Esophagus (tissue), 2 donors: ENCODE results near the gene ZFAND4. TPM values are rescaled to one million over a fixed set of nuclear protein-coding genes. Genes with fewer than 3 reads are reported as not detected.
"Not testable (repeated sequence)": the region's sequence is repeated elsewhere in the genome, so short reads cannot be mapped to it uniquely, and the experiment has no call there.

Experiments used
- H3K27ac ChIP-seq, 2 donors: one replicate each; pipeline ENCODE4 v1.5.1; 2013; ENCODE audit warnings: low read depth in 2 of 2, mild to moderate bottlenecking in 2 of 2, inconsistent platforms in 1 of 2, low read length in 1 of 2, moderate library complexity in 1 of 2
- H3K27me3 ChIP-seq, 2 donors: one replicate each; pipeline ENCODE4 v1.6.1; 2013; ENCODE audit warnings: low read length in 2 of 2, control low read depth in 1 of 2, mild to moderate bottlenecking in 1 of 2; ENCODE audit not compliant: insufficient read depth in 2 of 2, control insufficient read depth in 1 of 2
- H3K36me3 ChIP-seq, 2 donors: one replicate each; pipeline ENCODE4 v1.6.1; 2013; ENCODE audit warnings: low read length in 1 of 2; ENCODE audit not compliant: control insufficient read depth in 2 of 2, insufficient read depth in 2 of 2
- H3K4me1 ChIP-seq, 2 donors: one replicate each; pipeline ENCODE4 v1.6.1; 2013; ENCODE audit warnings: low read length in 1 of 2; ENCODE audit not compliant: control insufficient read depth in 2 of 2, insufficient read depth in 2 of 2
- H3K4me3 ChIP-seq, 2 donors: one replicate each; pipeline ENCODE4 v1.5.1; 2013; ENCODE audit warnings: low read length in 2 of 2, mild to moderate bottlenecking in 2 of 2, low read depth in 1 of 2, moderate library complexity in 1 of 2
- H3K9me3 ChIP-seq, 2 donors: one replicate each; pipeline ENCODE4 v1.6.1; 2013; ENCODE audit warnings: mild to moderate bottlenecking in 2 of 2, low read depth in 1 of 2, low read length in 1 of 2, moderate library complexity in 1 of 2; ENCODE audit not compliant: control insufficient read depth in 2 of 2, insufficient read depth in 1 of 2
- WGBS, 2 donors: extraction: QIAGEN DNeasy Blood & Tissue Kit; methylation state at CpG; one replicate each; pipeline ENCODE4 v1.1.7; 2013; 5-methylcytosine and 5-hydroxymethylcytosine counted together
- polyA plus RNA-seq, 2 donors: library from polyadenylated mRNA; stranded (reverse); fragments of 200-250 nt; gene quantifications; one replicate each; pipeline ENCODE4 v1.2.3, GENCODE V29; 2013
- donor health status: healthy with polysubstance abuse.
- donor health status: Bipolar disorder and iron deficiency.

The ZFAND4 gene
- polyA plus RNA-seq, 2 donors = 1.9 to 2.2 TPM

- WGBS, 2 donors = 84 to 98% methylated on average over 1 of the region's 1 CpG
Measured at GRCh38 chr10:45582386-45582781, 90.2 kb downstream of the ZFAND4 start.

DNA sequence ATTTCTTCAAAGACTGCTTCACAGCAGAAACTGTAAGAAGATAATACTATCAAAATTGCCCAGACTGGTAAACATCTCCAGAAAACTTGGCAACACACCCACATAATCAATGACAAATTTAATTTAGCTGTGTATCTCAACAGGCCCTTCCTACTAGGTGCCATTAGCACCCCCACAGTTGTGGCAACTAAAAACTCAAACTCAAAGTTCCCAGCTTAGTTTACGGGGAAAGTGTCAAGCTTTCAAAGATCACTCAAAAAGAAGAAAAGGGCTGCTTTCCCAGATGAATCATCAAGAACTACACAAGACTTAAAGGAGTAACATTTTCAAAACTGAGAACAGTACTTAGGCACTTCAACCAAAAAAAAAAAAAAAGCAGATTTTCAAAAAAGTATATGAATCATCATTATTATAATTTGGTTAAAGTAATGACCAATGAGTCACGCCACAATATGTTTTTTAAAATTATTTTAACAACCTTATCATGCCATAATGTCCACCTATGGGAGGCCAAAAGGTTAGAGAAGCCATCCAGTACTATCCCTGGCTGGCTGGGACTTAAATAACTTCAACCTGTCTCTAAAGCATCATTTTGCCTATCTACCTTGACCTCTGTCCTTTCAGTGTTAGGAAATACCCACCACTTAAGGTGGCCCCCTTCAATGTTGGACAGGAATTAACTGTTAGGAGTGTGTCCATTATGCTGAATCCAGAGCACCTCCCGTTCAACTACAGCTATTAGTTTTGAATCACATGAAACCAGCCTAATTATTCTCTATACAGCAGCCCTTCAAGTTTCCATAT lies 90.8 kb downstream of the ZFAND4 start:
- no peak overlapping the region for H3K4me3 ChIP-seq
- no peaks in the 10 kb centered on the region for H3K27me3 ChIP-seq
- peaks cover 0 to 5% of the 10 kb centered on the region in 2 donors for H3K4me1 ChIP-seq
- 64 to 65% methylated on average over 3 of the region's 3 CpGs for WGBS, 2 donors
- H3K27ac ChIP-seq = no peak overlapping the region
- H3K36me3 ChIP-seq = no peaks in the 10 kb centered on the region
- H3K9me3 ChIP-seq = no peaks in the 10 kb centered on the region

More at GRCh38 chr10:45582386-45582781, 90.2 kb downstream of the ZFAND4 start:
- peaks cover 0 to 5% of the 10 kb centered on the region in 2 donors for H3K4me1 ChIP-seq
- no peak overlapping the region for H3K4me3 ChIP-seq
- H3K27me3 ChIP-seq = no peaks in the 10 kb centered on the region
- H3K27ac ChIP-seq = no peak overlapping the region
- H3K36me3 ChIP-seq = no peaks in the 10 kb centered on the region
- H3K9me3 ChIP-seq = no peaks in the 10 kb centered on the region

- H3K36me3 ChIP-seq = no peaks in the 10 kb centered on the region
- H3K27me3 ChIP-seq = no peaks in the 10 kb centered on the region
- H3K9me3 ChIP-seq = no peaks in the 10 kb centered on the region
- H3K4me1 ChIP-seq = peaks cover 0 to 5% of the 10 kb centered on the region in 2 donors
- no peak overlapping the region for H3K27ac ChIP-seq
- H3K4me3 ChIP-seq = no peak overlapping the region
Measured at GRCh38 chr10:45581216-45581549, 91.4 kb downstream of the ZFAND4 start.

DNA sequence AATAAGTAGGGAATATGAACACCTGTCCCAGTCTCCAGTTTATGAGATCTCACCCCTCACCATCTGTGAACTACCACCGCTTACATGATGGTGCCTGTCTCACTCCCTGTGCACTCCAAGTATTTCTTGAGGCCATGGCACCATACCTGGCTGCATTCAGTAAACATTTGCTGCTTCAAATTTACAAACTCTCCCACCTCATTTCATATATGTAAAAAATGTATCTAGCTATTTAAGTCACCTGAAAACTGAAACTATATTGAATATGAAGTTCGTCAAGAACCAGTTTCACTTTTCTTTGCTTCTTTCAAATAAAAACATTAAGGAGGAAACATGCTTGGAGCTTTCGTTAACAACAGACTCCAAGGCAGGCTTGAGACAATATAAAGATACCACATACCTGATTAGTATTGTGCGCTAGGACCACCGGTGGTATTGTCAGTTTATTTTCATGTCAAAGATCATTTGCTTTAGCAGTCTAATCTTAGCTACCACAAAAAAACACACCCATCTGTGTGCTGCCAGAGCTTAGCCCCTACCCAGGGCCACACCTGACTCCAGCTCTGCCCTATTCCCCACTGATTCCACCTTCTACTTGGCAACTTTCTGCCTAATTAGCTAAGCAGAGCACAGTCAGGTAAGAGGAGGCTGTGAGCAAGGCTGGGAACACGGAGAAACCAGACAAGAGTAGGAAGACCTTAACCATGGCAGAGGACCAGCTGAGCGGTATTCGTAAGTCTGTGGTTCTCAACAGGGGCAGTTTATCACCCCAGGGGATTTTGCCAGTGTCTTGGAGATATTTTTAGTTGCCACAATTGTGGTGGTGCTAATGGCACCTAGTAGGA lies 92.0 kb downstream of the ZFAND4 start:
- H3K4me3 ChIP-seq = peak overlapping the region in 1 of 2 donors; percentile 19
- peaks cover 0 to 5% of the 10 kb centered on the region in 2 donors for H3K4me1 ChIP-seq
- H3K27ac ChIP-seq = peak overlapping the region in 1 of 2 donors; percentile 41
- no peaks in the 10 kb centered on the region for H3K27me3 ChIP-seq
- 21 to 40% methylated on average over 8 of the region's 8 CpGs for WGBS, 2 donors
- H3K9me3 ChIP-seq = no peaks in the 10 kb centered on the region
- no peaks in the 10 kb centered on the region for H3K36me3 ChIP-seq

DNA sequence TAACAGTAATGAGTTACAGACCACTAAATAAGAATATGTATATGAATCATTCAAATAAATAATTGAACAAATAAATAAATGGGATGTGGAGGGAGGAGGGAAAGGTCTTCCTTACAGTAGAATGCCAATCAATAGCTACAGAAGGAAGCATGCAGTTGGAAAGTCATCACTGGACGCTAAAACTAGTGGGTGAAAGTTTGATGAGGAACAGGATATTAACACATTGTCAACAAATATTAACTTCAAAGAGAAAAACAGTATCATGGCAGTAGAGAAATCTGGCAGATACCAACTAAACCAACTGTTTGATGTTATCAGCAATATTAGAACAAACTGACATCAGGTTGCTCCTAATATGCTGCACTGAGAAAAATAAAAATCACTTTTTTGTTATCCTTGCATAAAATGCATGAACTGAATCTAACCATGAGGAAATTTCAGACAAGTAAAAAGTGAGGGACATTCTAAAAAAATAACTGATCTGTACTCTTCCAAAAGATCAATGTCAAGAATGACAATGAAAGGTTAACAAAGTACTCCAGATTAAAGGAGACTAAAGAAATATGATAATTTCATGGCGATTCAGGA lies 94.1 kb downstream of the ZFAND4 start:
- Histone ChIP-seq H3K27ac (no peak overlapping the region), H3K9me3 (no peaks in the 10 kb centered on the region), H3K4me1 (peaks cover 0 to 5% of the 10 kb centered on the region in 2 donors), H3K4me3 (no peak overlapping the region), H3K27me3 (no peaks in the 10 kb centered on the region), H3K36me3 (no peaks in the 10 kb centered on the region)
- WGBS, 2 donors = 68 to 84% methylated on average over 2 of the region's 2 CpGs

GRCh38 chr10:45575966-45576597 lies 96.5 kb downstream of the ZFAND4 start:
- Histone ChIP-seq H3K27me3 (no peaks in the 10 kb centered on the region), H3K4me3 (no peak overlapping the region), H3K9me3 (no peaks in the 10 kb centered on the region), H3K4me1 (peaks cover 0 to 4% of the 10 kb centered on the region in 2 donors), H3K27ac (no peak overlapping the region), H3K36me3 (no peaks in the 10 kb centered on the region)
- WGBS, 2 donors = 80 to 94% methylated on average over 3 of the region's 3 CpGs

DNA sequence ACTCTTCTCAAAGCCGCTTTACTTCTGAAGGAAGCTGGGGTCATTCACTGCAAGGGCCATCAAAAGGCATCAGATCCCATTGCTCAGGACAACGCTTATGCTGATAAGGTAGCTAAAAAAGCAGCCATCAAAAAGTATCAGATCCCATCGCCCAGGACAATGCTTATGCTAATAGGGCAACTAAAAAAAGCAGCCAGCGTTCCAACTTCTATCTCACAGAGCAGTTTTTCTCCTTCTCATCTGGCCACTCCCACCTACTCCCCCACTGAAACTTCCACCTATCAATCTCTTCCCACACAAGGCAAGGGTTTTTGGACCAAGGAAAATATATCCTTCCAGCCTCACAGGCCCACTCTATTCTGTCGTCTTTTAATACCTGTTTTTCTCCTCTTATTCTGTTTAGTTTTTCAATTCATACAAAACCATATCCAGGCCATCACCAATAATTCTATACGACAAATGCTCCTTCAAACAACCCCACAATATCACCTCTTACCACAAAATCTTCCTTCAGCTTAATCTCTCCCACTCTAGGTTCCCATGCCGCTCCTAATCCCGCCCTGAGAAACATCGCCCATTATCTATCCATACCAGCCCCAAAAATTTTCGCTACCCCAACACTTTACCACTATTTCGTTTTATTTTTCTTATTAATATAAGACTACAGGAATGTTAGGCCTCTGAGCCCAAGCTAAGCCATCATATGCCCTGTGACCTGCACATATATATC lies 97.4 kb downstream of the ZFAND4 start:
- 91 to 92% methylated on average over 11 of the region's 11 CpGs for WGBS, 2 donors
- not testable (repeated sequence) for H3K36me3 ChIP-seq

DNA sequence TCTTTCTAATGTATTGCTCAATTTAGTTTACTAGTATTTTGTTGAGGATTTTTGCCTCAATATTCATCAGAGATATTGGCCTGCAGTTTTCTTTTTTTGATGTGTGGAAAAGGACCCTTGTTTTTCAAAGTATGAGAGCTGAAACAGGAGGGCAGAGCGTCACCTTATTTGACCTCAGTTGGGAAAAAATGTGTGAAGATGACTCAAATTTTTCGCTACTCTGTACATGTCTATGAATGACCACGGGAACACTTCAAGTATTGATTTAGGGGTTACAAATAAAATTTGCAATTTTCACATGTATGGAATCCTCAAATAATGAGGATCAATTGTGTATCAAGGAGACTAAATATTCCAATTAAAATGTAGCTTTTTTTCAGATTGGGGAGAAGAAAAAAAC lies 103.1 kb downstream of the ZFAND4 start:
- H3K9me3 ChIP-seq = no peaks in the 10 kb centered on the region
- no peaks in the 10 kb centered on the region for H3K27me3 ChIP-seq
- no peak overlapping the region for H3K4me3 ChIP-seq
- 86 to 88% methylated on average over 3 of the region's 3 CpGs for WGBS, 2 donors
- H3K36me3 ChIP-seq = no peaks in the 10 kb centered on the region
- H3K27ac ChIP-seq = no peak overlapping the region
- H3K4me1 ChIP-seq = no peaks in the 10 kb centered on the region

More for the DNA sequence above, 97.4 kb downstream of the ZFAND4 start:
- H3K27me3 ChIP-seq, H3K4me3 ChIP-seq, H3K4me1 ChIP-seq, H3K9me3 ChIP-seq, H3K27ac ChIP-seq: not testable (repeated sequence)

GRCh38 chr10:45566415-45566814 lies 106.2 kb downstream of the ZFAND4 start:
- no peaks in the 10 kb centered on the region for H3K36me3 ChIP-seq
- H3K27me3 ChIP-seq = no peaks in the 10 kb centered on the region
- H3K4me1 ChIP-seq = no peaks in the 10 kb centered on the region
- no peak overlapping the region for H3K4me3 ChIP-seq
- H3K9me3 ChIP-seq = no peaks in the 10 kb centered on the region
- H3K27ac ChIP-seq = no peak overlapping the region
- WGBS, 2 donors = 93% methylated on average over 3 of the region's 3 CpGs
